CD4-positive, alpha-beta T cell treated with Interleukin-17A for 4 hours (primary cell): ENCODE data around the gene SORT1.
"Not testable (repeated sequence)": the region's sequence is repeated elsewhere in the genome, so short reads cannot be mapped to it uniquely, and the experiment has no call there.

Experiments
- DNase-seq: peaks from one replicate; pipeline ENCODE4 v3.0.0-alpha.2; 2020; ENCODE audit warnings: mixed read lengths

The SORT1 gene

DNA sequence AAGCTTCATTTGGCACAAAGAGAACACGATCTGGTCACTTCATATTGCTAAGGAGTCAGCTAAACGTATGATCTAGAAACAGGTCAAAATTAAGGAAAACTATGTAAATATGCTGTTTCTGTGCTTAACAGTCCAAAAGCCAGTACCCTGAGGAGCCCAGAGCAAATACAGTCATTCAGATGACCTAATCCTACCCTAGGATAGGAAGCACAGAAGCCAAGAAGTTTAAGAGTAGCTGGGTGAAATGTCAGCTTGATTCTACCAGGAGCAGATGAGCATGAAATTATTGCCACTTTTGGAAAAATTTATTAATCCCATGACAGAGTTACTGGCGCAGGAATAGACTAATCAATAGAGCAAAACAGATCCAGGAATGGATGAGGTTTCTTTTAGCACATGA is 18.3 kb downstream of the SORT1 start:
- no peak for DNase-seq

DNA sequence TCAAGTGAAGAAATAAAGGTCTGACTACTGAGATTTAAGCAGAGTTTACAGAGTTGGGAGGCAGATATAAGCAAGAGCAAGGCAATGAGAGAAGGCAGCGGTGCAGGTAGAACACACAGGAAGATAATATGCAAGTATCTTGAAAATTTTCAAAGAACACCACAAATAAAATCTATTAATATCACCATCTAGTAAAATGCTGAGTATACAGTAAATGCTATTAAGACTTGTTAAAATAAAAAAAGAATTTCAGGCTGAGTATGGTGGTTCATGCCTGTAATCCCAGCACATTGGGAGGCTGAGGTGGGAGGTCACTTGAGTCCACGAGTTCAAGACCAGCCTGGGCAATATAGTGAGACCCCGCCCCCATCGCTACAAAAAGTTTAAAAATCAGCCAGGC is 20.0 kb downstream of the SORT1 start:
- DNase-seq: no peak

DNA sequence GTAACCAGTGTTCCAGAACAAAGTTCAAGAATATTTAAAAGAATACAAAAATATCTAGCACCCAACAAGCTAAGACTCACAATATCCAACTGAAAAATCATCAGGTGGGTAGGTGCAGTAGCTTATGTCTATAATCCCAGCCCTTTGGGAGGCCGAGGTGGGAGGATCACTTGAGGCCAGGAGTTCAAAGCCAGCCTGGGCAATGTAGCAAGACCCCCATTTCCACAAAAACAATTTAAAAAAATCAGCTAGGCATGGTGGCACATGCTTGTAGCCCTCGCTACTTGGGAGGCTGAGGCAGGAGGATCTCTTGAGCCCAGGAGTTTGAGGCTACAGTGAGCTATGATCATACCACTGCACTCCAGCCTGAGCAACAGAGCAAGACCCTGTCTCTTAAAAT is 24.0 kb downstream of the SORT1 start:
- DNase-seq: not testable (repeated sequence)

DNA sequence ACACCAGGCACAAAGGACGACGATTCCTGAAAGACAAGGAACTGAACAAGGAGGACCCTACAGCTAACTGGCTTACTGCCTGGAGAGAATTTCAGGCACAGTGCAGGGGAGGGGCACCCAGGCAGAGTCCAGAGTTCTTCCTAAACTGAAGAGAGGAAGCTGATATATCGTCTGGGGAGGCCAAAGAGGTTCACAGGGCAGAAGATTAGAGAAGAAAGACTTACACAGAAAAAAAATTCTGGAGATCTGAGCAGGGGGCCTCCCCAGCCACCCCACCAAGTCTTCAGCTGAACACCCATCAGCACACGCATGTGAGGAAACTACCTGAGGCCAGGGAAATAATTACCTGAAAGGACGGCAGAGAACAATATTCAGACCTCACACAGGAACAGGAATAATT is 24.6 kb downstream of the SORT1 start:
- no peak for DNase-seq

DNA sequence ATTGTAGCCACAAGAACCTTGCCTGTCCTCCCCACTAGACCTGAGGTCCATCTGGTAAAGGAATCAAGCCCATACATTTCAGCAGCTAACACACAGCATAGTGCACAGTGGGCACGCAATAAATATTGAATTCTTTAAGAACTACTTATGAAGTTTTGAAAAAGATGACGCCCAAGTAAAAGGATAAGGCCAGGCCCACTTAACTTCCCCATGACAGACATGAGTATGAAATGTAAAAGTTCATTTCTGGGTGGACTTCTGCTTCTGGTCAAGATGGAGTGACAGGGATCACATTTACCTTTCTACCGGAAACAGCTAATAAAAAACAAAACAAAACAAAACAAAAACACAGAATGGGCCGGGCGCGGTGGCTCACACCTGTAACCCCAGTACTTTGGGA is 25.4 kb downstream of the SORT1 start:
- DNase-seq: no peak

DNA sequence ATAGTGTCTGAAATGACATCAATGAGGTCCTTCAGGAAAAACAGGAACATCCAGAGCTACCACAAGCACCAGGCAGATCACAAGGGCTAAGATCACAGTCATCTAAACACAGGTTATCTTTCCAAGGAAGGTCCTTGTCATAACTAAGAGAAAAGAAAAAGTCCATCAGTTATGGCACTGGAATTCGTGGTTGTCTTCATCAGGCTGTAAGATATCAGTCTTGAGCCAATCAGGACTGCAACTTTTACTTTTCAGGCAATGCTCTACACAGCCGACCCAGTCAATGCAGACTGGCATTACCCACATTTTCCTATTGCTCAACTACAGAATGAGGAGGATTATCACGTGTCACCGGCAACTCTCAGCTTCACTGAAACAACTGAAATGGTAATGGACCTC is 26.4 kb downstream of the SORT1 start:
- DNase-seq: no peak

DNA sequence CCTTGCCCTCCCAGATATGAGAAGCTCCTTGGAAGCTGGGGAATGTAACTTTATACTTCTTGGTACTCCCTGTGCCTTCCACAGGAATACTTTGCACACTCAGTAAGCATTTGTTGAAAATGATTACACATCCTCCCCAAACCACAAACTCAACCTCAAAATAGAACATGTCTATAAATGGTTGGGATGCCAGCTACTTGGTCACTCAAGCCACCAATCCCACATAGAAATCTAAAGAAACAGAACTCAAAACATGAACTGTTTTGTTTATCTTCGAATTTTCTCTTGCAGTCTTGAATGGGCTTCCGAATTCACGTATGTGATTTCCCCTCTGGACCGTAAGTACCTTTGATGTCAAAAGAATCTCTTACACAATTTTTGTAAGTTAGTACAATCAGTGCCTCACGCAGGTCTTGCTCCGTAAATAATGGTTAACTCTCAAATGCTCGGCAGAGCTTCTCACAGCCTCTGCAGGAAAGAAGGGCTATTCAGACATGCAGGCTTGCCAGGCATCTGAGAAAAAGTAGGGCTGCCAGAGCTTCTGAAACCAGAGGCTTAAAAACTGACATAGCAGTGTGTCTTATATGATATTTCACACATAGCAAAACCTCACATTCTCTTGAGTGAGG is 26.9 kb downstream of the SORT1 start:
- DNase-seq: no peak

DNA sequence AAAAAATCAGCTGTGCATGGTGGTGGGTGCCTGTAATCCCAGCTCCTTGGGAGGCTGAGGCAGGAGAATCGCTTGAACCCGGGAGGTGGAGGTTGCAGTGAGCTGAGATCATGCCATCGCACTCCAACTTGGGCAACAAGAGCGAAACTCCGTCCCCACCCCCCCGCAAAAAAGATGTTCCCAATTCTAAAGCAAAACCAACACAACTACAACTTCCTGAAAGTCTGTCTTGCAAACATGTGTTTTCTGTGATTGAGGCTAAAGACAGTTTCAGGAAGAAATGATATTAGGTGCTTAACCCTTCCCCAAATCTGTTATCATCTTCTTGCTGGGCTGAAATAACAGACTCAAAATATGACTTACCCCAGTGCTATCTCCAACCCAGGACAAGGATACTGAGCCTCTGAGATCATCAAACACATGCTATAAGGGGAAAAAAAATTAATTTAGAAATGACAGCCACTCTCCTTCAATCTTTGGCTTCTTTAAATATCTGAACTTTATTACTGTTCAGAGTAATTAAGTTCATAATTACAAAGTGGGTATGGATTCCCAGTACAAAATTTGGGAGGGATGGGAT is 28.5 kb downstream of the SORT1 start:
- DNase-seq: no peak

DNA sequence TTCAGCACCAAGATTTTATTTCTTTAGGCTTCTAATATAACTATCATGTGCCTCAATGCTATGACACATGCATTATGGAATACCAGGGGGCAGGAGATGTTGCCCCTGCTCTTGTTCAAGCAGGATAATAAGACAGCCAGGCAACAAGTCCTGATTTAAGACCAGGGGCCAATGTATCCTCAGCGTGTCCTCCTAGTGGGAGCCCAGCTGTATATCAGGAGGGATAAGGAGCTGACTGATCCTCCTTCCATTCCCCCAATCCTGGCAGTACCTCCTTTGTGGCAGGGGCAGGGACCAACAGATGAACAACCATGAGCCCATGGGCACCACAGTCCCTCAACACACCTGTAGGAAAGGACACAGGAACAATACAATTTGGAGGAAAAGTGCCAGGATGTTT is 29.3 kb downstream of the SORT1 start:
- DNase-seq: no peak

DNA sequence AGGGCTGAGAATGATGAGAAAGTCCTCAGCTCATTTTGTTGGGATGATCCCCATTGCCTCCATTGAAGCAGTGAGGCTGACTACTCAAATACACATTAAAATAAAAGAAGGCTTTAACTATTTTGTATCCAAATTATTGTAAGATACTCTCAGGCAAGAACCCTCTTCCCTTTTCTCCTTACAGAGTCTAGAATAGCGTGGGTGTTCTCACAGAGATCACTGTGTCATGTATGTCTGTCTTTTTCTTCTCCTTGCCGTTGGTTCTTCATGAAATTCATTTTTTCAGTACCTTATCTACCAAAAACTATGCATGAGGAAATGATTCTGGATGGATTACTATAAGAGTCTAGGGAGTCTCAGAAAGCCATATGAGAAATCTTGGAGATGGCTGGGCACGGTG is 30.1 kb downstream of the SORT1 start:
- no peak for DNase-seq

DNA sequence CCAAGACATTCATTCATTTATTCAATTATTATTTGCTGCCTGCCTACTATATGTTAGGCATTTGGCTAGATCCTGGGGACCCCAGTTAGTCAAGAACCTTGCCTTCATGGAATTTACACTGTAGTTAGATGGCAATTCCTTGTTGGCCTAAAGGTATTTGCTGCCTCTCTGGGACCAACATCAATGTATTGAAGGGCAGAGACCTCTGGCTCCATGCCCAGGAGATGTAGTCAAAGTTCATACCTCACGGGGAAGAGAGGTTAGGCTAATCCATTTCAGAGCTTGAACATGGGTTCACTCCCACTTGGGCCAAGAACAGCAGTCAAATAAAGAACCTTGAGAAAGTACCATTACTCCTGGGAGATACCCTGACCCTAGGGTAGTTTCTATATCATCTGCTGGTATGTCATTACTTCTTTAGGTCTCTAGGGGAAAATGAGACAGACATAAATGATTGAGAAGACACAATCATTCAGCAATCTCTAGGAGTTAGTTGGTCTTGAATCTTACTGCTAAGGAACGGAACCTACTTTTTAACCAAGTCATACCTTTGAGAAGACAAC is 32.0 kb downstream of the SORT1 start:
- no peak for DNase-seq

DNA sequence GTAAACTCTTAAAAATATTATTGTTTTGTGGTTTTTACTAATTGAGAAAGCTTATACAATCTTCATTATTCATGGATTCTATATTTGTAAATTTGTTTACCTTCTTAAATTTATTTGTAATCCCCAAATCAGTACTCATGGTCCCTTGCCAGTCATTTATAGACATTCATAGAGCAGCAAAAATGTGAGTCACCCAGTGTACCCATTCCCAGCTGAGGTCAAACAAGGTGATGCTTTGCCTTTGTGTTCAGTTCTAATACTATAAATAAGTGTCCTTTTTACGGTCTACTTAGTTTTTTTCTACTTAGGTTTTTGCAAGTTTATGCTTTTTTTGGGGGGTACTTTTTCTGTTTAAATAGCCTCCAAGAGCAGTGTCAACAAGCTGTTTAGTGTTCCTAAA is 36.1 kb downstream of the SORT1 start:
- no peak for DNase-seq

DNA sequence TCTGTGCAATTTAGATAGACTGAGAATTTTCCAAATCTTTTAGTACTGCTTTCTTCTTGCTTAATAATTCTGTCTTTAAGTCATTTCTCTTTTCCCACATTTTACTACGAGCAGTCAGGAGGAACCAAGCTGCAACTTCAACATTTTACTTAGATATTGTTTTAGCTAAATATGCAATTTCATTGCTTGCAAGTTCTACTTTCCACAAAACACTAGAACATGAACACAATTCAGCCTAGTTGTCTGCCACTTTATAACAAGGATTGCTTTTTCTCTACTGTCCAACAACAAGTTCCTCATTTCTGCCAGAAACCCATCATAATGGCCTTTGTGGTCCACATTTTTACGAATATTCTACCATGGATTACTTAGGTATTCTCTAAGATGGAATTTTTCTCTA is 36.6 kb downstream of the SORT1 start:
- DNase-seq: no peak

DNA sequence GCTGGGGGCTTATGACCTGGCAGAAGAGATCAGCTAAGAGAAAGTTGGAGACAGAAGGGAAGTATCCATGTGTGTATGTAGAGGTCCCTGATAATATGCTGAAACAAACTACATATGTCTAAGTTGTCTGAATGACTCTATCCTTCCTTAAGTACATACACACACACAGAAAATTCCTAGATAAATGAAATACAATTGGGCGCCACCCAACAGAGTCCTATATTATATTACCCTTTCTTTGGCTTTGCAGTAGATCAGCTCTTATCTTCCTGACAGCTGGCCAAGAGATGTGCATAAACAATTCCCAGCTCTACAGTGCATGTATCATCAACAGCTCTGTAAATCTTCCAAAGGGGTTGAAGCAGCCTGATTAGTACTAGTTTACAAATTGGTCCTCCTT is 40.1 kb downstream of the SORT1 start:
- no peak for DNase-seq

DNA sequence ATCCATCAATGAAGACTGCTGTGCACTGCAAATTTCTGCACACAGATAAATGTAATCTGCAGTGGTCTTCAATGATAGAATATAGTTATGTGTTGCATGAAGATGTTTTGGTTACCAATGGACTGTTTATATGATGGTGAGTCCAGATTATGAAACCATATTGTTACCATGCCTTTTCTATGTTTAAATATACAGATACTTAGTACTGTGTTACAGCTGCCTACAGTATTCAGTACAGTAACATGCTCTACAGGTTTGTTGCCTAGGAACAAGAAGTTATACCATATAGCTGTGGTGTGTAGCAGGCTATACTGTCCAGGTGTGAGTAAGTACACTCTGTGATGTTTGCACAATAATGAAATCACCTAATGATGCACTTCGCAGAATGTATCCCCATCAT is 40.8 kb downstream of the SORT1 start:
- no peak for DNase-seq

DNA sequence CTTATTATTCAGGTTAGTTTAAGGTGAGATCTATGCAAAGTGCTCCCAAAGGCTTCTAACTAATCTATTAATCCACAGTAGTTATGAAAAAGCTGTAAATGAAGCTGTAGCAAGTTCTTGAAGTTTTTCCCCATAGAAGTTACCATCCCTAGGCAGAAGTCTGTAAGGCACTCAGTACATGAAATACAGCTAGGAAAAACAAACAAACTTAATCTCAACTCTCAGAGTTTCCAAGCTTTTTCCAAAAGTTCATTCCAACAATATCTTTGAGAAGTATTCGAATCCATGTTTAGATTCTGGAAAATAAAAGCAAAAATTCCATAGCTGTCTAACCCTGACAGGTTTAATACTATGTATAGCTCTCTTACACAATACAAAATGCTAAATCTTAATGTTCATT is 41.2 kb downstream of the SORT1 start:
- DNase-seq: no peak

DNA sequence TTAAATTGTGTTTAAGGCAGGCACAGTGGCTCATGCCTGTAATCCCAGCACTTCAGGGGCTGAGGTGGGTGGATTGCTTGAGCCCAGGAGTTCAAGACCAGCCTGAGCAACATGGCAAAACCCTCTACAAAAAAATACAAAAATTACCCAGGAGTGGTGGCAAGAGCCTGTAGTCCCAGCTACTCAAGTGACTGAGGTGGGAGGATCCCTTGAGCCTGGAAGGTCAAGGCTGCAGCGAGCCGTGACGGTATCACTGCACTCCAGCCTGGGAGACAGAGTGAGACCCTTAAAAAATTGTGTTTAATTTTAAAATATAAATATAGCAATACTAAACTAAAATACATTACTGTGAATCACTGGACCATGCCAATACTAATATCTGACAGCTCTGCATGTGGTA is 42.8 kb downstream of the SORT1 start:
- no peak for DNase-seq

DNA sequence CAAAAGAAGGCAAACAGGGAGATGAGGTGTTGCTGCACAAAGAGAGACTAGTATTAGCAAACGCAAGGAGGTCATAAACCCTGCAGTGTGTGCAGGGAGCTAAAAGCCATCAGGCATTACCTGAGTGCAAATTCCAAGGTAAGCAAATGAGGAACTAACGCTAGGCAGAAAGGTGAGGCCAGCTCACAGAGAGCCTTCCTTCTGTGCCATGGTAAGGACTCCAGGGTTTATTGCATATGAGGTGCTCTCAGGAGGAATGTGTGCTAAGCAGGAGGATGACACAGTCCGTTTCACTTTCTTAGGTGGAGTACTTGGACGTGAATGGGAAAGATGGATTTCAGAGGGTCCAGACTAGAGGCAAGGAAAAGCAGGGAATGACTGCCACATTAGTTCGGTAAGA is 46.3 kb downstream of the SORT1 start:
- DNase-seq: no peak

DNA sequence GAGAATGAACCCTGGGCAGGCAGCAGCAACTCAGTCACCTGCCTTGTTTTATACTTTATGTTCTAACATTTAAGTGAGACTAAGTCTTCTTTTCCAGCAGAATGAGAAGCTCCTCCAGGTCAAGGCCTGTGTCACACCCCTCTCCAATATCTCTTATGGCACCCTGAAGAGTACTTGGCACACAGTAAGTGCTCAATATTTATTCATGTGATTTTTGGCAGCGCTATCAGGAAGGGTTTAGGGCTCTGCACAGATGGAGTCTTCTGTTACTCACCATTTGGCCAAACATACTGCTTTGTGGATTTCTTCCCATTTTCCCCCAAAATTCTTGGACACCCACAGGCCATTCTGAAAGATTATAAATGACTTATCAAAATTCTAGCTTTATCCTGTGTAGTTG is 47.1 kb downstream of the SORT1 start:
- no peak for DNase-seq

DNA sequence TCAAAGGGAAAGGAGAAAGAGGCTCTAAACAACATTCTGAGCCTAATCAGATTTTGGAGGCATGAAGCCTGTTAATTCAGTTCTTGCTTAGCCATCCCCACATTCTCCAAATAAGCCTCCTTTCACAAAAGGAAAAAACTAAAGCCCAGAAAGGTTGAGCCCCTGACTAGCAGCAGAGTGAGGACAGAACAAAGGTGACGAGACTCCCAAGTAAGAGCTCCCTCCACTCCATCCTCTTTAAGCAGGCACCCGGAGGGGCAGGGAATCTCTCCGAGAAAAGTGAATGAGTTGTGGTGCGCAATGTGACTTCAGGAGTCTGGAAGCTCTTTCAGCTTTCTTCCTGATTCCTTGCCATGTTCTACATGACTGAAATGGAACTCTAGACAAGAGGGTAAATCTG is 47.5 kb downstream of the SORT1 start:
- no peak for DNase-seq

DNA sequence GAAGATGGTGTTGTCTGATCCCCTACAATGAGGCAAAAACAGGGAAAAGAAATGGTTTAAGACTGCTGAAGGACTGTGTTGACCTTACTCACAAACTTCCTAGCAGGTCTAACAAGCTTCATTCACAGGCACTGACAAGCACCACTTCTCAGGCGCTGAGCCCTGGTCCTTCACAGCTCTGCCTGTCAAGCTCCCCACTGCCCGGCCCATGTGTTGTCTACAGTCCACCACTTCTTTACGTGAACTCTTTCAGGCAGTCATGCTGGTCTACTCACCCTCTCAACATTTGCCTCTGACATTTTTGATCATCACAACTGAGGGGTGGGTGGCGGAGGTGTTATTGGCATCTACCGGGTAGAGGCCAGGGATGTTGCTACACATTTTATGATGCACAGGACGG is 50.2 kb downstream of the SORT1 start:
- DNase-seq: no peak

DNA sequence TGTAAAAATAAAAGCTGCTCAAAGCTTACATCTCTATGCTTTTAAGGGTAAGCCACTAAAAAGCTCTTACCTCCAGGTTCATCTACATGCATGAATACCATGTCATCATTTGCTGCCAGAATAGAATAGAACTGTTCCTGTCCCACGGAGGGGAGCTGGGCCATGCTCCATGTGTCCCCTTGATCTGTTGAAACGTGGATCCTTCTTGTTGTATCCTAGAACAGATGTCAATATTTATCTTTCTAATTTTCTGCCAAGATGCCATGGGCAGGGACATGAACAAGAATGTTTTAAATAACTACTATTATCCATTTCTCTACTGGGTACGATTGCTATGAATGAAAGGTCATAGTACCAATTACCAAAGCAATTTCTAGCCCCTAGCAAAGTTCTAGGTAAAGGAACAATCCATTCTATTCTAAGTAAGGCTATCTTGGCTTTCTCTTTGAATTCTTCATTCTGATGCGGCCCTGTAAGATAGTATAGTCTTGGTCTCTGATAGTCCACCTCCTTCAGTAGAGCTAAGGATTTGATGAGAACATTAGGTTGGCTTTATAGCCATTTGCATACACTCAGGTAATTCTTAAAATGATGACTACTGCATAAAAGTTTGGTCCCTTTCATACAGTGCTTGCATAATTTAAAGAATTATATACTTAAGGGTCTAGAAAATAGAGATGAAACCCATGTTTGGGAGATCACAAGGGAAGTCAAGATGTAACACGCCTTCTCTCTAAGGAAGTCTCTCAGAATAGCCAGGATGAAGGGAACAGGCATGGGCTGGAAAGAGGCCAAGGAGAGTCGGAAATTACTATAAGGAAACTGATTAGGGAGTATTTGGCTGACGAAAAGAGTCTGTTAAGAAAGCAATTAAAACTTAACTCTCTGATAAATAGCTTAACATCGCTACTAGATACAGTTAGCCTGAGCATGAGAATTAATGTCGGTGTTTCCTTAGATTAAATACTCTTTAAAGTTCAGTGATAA is 55.5 kb downstream of the SORT1 start:
- DNase-seq: no peak

DNA sequence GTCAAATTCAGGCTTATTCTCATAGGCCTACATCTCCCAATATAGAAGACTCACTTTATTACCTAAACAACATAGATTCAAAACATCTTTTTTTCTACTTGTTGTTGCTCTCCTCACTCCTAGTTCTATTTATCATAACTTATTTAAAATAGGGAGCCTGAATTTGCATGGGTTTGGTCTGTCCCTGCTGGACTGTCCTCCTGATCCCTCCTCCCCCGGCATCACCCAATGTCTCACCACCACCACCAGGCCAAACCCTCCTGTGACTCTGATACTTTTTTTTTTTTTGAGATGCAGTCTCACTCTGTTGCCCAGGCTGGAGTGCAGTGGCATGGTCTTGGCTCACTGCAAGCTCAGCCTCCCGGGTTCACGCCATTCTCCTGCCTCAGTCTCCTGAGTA is 59.1 kb downstream of the SORT1 start:
- no peak for DNase-seq

DNA sequence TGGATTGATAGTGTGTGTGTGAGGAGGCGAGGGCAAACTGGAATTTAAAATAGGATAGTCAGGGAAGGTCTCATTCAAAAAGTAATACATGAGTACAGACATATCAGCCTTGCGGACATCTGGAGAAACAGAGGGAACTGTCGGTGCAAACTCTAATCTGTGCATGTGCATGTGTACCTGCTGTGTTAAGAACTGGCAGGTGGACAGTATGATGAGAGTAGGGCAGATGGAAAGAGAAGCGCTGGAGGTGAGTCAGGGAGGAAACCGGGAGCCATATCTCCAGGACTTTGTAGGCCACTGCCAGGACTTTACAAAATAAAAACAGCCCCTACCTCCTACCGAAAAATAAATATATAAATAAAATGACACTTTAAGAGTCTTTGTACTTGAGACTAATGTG is 59.6 kb downstream of the SORT1 start:
- no peak for DNase-seq
